NCI-H2171 (cell line): ENCODE measurements around the gene LMX1A.
A peak's percentile ranks its signal among the peaks of the same experiment; 100 is the strongest.

ENCODE experiments used
- DNase-seq: peaks from one replicate; lab custom pipeline; 2025; lab: John Stamatoyannopoulos, UW

The LMX1A gene

DNA sequence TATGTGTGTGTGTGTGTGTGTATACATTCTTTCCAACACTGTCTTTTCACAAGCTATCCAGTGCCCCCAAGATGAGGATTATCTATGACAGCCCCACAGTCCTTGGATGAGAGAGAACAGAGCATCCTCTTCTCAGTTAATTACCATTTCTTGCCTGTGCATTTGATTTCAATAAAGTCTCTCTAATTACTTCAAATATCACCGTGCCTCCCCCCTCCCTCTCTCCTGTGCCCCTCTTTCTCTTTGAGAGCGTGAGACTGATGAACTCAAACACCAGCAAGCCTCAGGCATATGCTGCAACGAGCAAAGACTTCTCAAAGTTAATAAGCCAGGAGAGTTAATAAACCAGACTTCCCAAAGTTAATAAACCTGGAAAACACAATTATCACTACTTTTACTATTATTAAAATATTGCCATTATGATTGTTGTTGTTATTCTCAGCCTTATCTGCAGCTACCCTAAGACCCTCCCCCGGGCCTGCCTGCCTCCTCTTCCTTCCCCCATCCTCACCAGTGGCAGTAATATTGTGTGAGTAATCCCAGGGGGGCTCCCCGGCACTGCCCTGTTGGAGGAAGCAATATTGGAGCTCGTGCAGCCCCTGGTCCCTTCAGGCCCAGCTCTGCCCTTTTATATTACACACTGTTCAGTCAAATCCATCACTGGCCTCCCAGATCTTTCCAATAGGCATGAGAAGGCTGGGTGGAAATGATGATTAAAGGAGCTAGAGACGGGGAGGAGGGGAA, 30.9 kb downstream of the LMX1A start:
- no peak for DNase-seq

DNA sequence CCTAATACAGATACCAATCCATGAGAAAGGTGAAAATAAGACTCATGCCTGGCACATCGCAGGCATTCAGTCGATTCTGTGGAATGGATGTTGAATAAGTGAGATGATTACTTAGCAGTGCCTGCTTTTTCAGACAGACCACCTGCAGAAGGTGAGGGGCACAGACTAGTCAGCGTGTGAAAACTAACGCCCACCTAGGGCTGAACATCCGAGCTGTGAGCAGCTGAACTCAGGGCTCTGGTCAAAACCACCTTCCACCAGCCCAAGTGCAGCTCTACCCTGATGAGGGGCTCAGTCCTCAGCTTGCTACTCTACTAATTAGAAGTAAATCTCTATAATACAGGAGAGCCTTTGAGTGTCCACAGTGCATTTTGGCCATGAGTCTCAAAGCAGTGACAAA, 32.5 kb downstream of the LMX1A start:
- no peak for DNase-seq

DNA sequence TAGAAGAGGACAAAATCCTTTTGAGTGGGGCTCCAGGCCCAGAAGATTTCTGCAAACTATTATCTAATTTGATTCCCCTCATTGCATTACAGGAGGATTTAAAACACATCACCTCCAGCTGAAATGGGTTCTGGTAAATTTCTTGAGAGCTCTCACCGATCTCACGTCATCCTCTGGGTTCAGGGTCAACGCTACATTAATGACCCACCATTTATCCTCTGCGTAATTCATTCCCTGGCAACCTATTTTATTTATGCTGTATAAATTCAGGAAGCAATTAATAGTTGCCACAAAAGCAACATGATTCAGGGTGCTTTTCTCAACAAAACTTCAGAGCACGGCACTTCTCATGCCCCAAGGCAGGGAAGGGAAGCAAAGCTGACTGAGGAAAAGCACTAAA, 38.9 kb downstream of the LMX1A start:
- DNase-seq = no peak

DNA sequence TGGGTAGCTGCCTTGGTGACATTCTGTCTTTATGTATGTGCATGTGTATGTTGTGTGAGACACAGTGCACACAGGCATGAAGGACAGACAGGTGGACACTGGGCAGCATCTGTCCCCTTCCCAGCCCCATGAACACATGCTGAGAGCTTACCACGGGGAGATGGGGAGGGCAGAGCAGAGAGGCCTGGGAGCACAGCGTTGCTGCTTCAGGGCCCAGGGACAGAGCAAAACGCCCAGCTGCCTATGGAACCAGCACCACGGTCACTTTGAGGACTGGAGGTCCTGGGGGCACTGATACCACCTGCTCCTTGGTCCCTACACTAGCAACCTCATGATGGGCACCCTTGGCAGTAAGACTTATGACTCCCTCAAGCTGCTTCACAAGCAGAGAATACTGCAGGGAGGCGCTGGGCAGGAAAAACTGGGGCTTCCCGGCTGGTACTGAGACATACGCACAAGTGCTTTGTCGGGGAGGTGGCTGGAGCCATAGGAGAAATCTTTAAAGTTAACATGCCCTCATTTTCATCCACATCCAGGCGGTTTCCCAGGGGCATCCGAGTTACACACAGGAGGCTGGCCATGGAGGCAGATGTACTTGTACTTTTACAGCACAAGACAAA, 40.3 kb downstream of the LMX1A start:
- no peak for DNase-seq

DNA sequence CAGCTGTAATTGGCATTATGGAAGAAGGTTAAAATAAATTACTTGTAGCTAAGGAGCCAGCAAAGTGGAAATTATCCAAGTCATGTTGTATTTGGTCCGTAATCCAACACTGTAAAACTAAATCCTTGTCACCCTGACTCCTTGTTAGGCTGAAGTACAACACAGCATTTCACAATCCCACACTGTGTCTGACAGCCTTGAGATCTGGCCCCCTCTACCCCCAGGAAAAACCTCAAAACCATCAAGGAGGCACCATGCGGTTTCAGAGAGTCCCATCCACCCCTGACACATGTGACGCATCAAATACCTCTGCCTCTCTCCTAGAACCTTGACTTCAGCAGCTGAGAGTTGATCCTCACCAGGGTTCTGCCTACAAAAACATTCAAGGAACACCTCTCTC, 41.0 kb downstream of the LMX1A start:
- DNase-seq = no peak

DNA sequence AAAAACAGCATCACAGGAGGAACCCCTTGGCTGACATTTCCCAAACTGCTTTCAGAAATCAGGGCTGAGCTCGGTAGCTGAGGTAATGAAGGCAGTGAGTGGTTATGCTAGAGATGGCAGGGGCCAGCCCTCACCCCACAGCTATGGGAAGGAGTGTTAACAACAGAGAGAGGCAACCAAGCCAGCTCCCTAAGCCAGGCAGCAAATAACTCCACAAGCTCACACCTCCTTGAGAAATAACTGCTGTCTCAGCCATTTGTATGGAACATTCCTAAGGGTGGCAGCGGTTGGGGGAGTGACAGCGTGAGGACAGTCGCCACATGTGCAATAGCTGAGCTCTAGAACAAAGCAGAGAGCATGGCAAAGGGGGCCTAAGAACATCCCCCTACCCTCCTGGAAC, 42.6 kb downstream of the LMX1A start:
- DNase-seq = no peak

DNA sequence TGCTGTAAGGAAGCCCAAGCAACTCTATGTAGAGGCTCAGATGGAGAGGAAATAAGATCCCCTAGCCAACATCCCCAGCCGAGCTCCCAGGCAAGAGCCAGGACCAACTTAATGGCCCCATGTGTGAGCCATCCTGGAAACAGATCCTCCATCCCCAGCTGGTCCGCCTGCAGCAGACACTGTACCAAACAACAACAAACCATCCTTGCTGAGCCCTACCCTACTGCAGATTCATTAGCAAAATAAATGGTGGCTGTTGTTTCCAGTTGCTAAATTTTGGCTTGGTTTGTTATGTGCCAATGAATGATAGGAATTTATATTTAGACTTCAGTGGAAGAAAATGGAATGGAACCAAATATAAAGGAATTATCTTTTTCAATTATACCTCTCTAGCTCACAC, 43.9 kb downstream of the LMX1A start:
- peak; percentile 88 for DNase-seq

DNA sequence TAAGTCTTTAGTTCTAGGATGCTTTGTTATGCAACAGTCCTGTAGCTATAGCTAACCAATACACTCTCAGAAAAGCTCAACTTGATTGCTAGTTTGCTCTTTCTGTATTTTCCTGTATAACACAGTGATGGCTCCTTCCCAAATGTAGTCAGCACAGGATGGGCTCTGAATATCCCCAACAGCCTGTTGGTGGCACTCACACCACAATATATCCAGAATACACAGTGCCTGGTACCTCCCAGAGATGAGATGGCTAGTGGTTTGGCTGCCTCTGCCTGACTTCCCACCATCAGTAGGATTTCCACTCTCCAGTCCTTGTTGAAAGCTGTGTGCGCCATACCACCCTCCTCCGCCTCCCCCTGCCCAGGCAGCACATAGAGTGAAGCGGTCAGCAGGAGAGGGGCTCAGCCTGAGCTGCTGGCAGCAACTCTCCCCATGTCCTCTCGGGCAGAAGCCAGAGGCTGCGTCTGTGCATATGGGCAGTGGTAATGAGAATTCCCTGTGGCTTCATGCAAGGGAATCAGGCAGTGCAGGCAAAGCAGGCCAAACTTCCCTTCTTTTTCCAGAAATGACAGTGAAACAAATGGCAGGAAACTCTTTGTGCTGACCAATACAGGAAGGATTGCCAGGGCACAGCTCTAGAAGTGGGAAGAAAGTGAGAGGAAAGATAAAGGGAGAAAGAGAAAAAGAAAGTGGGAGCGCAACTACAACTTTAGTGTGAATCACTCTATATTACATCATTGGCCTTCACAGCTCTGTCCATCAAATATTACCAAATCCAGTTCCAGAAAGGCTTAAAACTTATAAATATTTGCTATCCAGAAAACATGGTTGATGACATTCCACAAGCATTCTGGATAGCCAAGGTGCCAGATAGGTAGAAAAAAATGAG, 49.7 kb downstream of the LMX1A start:
- DNase-seq = no peak

DNA sequence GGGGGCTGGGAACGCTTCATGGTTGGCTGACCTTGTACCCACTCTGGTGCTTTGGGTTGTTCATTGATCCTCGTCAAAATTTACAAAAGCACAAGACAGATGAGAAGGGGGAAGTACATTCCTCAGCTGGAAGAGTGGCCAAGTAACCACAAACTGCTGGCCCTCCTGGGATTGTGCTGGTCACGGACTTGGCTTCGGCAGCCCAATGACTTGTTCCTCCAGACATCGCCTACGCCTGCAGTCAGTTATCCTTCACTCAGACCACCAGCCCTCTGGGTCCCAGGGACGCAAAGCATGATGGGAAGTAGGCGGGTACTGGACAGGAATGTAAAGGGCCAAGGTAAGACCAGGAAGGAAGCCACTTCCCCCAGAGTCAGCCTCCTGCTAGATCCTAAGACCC, 53.1 kb downstream of the LMX1A start:
- no peak for DNase-seq

DNA sequence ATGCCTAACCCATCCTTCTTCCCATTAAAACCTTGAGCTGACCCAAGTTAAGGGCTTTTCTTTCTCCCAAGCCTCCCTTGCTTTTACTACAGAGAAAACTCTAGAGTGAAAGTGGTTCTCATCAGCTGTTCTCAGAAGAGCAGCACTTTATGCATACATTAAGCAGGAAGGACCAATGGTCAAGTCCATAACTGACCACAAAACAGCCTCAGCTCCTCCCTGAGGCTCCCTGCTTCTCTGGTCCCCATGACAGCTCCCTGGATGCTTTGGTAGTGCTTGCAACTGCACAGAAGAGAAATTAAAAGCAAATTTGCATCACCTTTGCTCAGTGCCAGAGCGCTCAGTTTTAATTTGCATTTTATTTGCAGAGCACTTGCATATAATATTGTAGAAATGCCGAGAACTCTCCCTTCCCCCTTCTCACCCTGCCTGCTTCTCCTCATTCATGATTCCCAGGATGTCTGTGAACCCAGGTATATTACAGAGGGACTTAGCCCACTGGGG, 56.1 kb downstream of the LMX1A start:
- DNase-seq = no peak

DNA sequence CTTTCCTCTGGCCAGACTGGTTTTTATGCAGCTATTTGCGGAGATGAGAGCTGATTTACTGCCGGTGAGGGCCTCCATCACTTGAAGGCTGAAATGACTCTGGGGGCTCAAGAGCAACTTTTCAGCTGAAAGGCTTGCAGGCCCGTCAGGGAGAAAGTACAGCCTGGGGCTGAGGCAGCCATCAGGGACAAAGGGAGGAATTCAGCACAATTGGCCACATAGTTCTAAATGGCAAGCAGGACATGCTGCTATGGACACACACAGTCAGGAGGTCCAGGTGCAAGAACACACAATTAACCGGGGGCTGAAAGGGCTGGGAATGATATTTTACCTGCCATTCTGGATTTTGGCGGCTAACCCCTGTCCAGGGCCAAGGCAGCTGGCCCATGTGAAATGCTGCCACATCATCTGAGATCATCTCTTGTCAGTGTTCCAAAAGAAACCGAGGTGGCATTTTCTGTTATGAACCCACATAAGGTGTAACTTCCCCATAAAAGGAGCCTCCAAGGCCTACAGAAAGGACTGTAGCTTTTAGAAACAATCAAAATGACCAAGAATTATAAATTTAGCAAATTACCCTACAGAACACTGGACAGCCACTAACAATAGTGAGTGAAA, 58.2 kb downstream of the LMX1A start:
- no peak for DNase-seq

DNA sequence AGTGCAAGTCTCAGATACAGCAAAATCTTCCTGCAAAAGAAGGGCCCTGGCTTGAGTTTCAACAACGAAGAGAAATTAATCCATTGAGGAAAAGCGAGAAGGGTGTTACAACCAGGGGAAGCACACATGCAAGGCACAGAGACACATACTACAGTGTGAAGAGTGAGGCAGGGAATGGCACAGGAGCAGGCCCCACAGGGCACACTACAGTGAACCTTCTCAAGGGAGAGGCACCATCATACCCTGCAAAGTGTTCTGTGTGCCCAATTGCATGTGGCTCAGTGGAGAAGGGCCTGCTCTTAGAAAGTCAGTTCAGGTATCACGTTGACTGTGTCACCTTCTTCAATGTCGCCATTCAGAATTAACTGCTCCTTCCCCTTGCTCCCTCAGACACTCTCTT, 60.3 kb downstream of the LMX1A start:
- DNase-seq = no peak

DNA sequence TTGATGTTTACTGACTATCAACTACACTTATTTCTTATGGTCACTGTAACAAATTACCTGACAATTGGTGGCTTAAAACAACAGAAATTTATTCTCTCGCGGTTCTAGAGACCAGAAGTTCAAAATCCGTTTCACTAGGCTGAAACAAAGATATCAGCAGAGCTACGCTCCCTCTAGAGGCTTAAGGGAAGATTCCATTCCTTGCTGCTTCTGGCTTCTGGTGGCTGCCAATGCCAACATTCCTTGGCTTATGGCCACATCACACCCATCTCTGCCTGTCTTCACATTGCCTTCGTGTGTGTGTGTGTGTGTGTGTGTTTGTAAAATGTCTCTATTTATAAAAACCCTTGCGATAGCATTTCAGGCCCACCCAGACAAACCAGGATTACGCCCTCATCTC, 66.4 kb downstream of the LMX1A start:
- no peak for DNase-seq

DNA sequence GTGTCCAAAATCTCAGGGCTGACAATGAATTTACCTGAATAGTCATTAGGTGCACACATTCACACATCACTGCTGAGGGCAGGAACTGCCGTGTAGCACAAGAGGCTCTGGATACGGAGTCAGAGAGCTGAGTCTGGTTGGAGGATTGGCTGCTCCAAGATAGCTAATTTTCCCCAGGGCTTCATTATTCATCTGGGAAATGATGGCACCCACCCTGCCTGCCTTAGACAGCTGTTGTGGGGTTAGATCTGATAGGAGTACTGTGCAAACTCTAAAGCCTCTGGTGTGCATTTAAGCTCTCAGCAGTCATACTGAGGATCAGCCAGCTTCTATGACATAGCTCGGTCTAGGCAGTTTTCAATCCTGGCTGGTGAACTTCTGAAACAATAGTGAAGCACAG, 67.0 kb downstream of the LMX1A start:
- peak; percentile 54 for DNase-seq

DNA sequence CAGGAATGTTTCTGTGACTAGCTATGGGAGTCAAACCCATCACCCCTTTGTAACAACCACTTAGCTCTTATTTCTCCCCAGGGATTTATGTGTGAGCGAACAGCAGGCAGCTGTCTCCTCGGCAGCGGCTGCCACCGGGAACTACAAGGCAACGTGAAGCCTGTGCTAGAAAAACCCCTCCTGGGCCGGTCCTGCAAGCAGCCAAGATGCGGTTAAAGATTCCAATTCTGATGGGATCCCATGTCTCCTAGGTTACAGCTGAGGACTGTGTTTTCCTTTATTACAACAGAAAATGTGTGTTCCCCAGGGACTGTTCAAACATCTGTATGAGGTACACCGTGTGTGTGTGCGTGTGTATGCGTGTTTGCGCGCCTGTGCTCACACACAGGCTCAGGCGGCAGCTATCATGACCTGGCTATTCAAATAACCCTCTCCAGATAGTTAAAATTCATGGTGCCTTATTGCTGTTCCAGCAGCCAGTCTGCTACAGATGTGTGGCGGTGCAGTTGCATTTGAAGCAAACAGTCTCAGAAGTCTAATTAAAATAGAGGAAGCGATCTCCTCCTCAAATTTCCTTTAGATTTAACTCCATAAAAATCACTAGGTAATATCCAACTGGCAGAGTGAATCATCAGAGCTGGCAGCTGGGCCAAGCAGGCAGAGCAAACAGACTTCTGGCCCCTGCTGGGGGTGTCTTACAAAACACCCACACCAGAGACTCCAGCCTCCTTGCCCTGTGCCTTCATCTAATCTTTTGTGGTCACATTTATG, 68.0 kb downstream of the LMX1A start:
- peak; percentile 92 for DNase-seq

DNA sequence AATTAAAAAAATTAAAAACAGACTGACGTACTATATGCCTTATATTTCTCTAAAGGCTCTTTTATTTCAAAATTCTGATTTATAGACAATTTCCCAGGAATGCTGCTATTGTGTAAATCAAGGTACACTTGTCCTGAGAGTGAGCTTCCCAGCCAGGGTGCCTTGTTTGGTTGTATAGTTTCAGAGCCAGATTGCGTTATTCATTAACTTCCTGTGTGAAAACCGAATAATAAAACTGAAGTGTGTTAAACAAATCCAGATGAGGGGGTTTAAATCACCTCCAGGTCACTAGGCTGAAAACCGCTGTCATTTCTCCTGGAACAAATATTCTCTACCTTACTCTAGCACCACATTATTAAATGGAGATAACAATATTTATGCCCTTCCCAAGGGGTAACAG, 68.7 kb downstream of the LMX1A start:
- no peak for DNase-seq

DNA sequence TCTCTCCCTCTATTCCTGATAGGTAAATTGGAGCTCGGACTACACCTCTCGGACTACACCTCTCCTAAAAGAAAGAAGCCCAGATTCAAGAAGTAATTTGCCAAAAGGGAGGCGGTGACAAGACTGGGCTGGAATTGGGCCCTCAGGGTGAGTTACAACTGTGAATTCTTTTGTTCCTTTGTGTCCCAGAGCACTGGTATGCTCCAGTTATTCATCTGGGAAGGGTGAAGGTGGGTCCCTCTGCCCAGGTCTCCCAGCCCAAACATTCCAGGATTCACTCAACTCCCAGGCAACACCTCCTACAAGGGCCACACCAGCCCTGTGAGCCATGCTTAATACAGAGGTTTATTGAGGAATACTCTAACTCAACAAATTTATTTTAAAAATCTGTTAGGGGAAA, 69.2 kb downstream of the LMX1A start:
- no peak for DNase-seq

DNA sequence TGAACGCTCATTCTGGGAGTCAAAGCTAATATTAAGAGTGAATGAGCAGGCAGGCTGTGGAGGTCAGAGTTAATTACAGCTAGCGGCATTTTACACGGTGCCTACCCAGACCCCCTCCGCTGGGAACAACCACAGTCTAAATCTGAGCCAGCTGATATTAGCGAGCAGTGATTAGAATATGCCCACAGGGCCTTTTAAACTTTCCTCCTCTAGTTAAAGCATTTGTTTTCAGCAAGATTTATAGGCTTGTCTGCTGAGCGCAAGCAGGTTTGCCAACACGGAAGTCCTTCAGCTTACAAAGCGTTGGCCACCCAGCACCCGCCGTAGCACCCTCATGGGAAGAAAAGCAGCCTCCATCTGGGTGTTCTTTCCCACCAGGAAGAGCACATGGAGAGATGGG, 72.1 kb downstream of the LMX1A start:
- DNase-seq = no peak

DNA sequence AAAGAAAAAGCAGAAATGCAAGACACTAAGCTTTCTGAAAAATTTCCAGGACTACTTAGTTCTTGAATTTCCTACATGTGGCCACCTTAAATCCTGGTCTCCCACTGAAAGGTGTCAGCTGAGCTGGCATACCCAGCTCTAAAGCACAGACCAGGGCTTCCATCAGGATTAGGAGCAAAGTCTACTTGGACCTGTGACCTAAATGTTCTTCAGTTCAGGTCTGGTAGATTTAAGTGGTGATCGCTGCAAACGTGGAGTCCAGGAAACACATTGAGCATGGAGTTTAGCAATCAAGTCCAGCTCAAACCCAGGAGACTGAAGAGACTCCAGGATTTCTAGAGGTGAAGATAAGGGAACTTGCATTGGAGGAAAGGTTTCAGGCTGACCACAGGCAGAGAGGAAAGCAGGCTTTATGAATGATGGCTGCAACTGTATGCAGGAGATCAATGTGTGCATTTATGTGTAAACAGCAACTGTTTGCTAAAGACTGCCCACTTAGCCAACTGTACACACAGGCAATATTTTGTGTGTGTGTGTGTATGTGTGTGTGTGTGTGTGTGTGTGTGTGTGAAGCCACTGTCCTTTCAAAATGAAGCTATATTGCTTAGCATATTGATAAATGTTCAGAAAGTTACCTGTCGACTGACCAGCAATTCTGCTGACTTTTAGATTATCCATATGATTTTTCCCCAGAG, 75.2 kb downstream of the LMX1A start:
- no peak for DNase-seq

DNA sequence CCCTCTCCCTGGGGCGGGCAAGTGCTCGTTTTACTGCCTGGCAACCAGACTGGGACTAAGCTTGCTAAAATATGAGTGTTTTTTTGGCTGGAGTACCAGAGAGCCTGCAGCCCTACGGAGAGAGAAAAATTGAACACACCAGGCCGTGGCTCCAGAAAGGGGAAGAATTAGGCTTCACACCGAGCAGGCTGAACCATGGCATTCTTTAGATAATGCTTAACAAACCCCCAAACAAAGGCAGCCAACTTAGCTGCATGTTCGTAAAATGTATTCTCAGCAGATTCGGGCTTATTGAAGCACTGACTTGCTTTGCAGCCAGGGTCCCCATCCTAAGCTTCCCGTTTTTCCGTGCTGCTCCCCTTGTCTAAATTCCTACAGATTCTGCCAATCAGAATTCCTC, 76.6 kb downstream of the LMX1A start:
- DNase-seq = no peak

DNA sequence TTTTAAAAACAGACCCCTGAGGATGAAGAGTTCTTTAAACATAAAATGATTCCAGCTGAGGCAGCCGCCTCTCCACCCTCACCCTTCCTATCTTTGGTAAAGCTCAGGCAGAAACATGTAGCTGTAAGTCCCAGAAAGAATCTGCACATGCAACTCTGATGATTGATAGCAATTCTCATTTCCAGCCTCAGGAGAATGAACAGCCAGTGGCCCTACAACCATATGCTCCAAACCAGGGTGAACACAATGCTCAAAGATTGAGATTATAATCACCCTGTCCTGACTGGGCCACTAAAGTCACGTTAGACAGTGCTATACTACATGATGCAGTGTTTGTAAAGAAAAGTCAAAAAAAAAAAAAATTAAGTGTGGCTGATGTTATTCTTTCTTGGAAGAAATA, 80.2 kb downstream of the LMX1A start:
- no peak for DNase-seq
